PC-3 (cell line): ENCODE data around the gene ADIPOR1. TPM values are rescaled to one million over a fixed set of nuclear protein-coding genes. Genes with fewer than 3 reads are reported as not detected.
A peak's percentile ranks its signal among the peaks of the same experiment; 100 is the strongest.
"Not testable (repeated sequence)": the region's sequence is repeated elsewhere in the genome, so short reads cannot be mapped to it uniquely, and the experiment has no call there.

Experiments
- ATAC-seq: fragments of 200-7000 bp; cut with Tn5 transposase; 2 replicates; pipeline ENCODE4 v1.9.1; 2020; ENCODE audit warnings: mild to moderate bottlenecking, moderate library complexity
- BruUV-seq: library from RNA; stranded (reverse); fragments of 400-500 nt; replicated peaks from 2 replicates; lab custom pipeline; 2021; lab: Mats Ljungman, UMichigan
- CTCF ChIA-PET: fragments of 300-600 bp; sonication (Branson Sonifier 250); formaldehyde crosslinking; loops from one replicate; lab custom pipeline; 2022; ENCODE audit warnings: antibody characterized with exemption; lab: Charles Lee
- POLR2A ChIA-PET: fragments of 300-600 bp; sonication (Branson Sonifier 250); formaldehyde crosslinking; loops from one replicate; lab custom pipeline; 2022; ENCODE audit warnings: antibody characterized with exemption; ENCODE audit not compliant: unreplicated experiment; lab: Charles Lee
- DNase-seq: peaks from one replicate; pipeline ENCODE4 v3.0.0-alpha.2; 2015
- H2AFZ ChIP-seq: fragments of 300-600 bp; sonication (generic); 2 replicates; pipeline ENCODE4 v1.6.0; 2016; ENCODE audit warnings: antibody characterized with exemption, low read length
- H3F3A ChIP-seq: fragments of 300-600 bp; sonication (generic); one replicate; pipeline ENCODE4 v1.6.0; 2017; ENCODE audit warnings: antibody characterized with exemption, low read length, control low read depth, mild to moderate bottlenecking; ENCODE audit not compliant: unreplicated experiment
- H3K27ac ChIP-seq: fragments of 300-600 bp; sonication (generic); 2 replicates; pipeline ENCODE4 v1.5.1; 2016; ENCODE audit warnings: mild to moderate bottlenecking, low read length
- H3K27me3 ChIP-seq: fragments of 300-600 bp; sonication (generic); 2 replicates; pipeline ENCODE4 v1.6.1; 2016; ENCODE audit warnings: low read length, mixed read lengths
- H3K36me3 ChIP-seq: fragments of 300-600 bp; sonication (generic); 2 replicates; pipeline ENCODE4 v1.6.1; 2016; ENCODE audit warnings: low read depth, mixed run types, low read length, mixed read lengths
- H3K4me1 ChIP-seq: fragments of 300-600 bp; sonication (generic); 2 replicates; pipeline ENCODE4 v1.5.1; 2016; ENCODE audit warnings: low read length; ENCODE audit not compliant: insufficient read depth
- H3K4me2 ChIP-seq: fragments of 300-600 bp; sonication (generic); 2 replicates; pipeline ENCODE4 v1.6.0; 2016; ENCODE audit warnings: low read length
- H3K4me3 ChIP-seq: fragments of 300-600 bp; sonication (generic); 2 replicates; pipeline ENCODE4 v1.5.1; 2016; ENCODE audit warnings: mild to moderate bottlenecking, low read length, mixed read lengths
- H3K79me2 ChIP-seq: fragments of 300-600 bp; sonication (generic); 2 replicates; pipeline ENCODE4 v1.6.1; 2017; ENCODE audit warnings: low read length, mixed read lengths
- H3K9ac ChIP-seq: fragments of 300-600 bp; sonication (generic); 2 replicates; pipeline ENCODE4 v1.6.0; 2016; ENCODE audit warnings: mild to moderate bottlenecking, low read length
- H3K9me2 ChIP-seq: fragments of 300-600 bp; sonication (generic); replicated peaks from 2 replicates; pipeline ENCODE4 v1.6.1; 2016; ENCODE audit warnings: mixed run types, low read length, mixed read lengths
- H3K9me3 ChIP-seq: fragments of 300-600 bp; sonication (generic); 2 replicates; pipeline ENCODE4 v1.6.1; 2016; ENCODE audit warnings: low read length, mixed read lengths
- H4K20me1 ChIP-seq: fragments of 300-600 bp; sonication (generic); 2 replicates; pipeline ENCODE4 v1.6.1; 2016; ENCODE audit warnings: low read length, mixed read lengths
- CTCF ChIP-seq: fragments of 300-600 bp; sonication (generic); conservative IDR thresholded peaks from 2 replicates; pipeline ENCODE4 v1.5.1; 2017; ENCODE audit warnings: antibody characterized with exemption, low read depth, mild to moderate bottlenecking, low read length
- EZH2 ChIP-seq: fragments of 300-600 bp; sonication (generic); IDR thresholded peaks from one replicate; pipeline ENCODE4 v1.6.1; 2017; ENCODE audit warnings: antibody characterized with exemption, mild to moderate bottlenecking, low read length; ENCODE audit not compliant: unreplicated experiment
- EZH2phosphoT487 ChIP-seq: fragments of 300-600 bp; sonication (generic); IDR thresholded peaks from 2 replicates; pipeline ENCODE4 v1.6.1; 2018; ENCODE audit warnings: mild to moderate bottlenecking, antibody characterized with exemption, low read length, borderline replicate concordance
- intact Hi-C: fragments of 100-400 bp; cut with micrococcal nuclease; formaldehyde crosslinking; loops from 2 replicates; pipeline ENCODE4 v1.9.0; 2023
- total RNA-seq: library from RNA; depleted of rRNA; stranded (reverse); fragments of >200 nt; gene quantifications from 2 replicates; pipeline ENCODE4 v1.2.3, GENCODE V29; 2014

ADIPOR1 gene
- total RNA-seq, 1 experiment from 2014 or later: 137 TPM

- TF ChIP-seq EZH2phosphoT487 (no peak), EZH2 (no peak), CTCF (no peak)
- POLR2A ChIA-PET: no interaction called here
- CTCF ChIA-PET: no interaction called here
Measured at GRCh38 chr1:202919615-202920014, 38.5 kb downstream of the ADIPOR1 start.

GRCh38 chr1:202915146-202915545, 43.0 kb downstream of the ADIPOR1 start:
- CTCF ChIA-PET: no interaction called here
- intact Hi-C loops: no loop called here

More at GRCh38 chr1:202919615-202920014, 38.5 kb downstream of the ADIPOR1 start:
- intact Hi-C loops: no loop called here
- BruUV-seq: no TSS peak
- no peaks in the 10 kb centered on the region for H3K27me3 ChIP-seq
- peaks cover 17% of the 10 kb centered on the region for H3K4me1 ChIP-seq
- H3K36me3 ChIP-seq: peaks cover 26% of the 10 kb centered on the region
- H3F3A ChIP-seq: no peaks in the 10 kb centered on the region
- H3K79me2 ChIP-seq: no peaks in the 10 kb centered on the region; the same call in 1 of the 2 replicates
- ATAC-seq: peak; percentile 59
- no peak overlapping the region for H3K27ac ChIP-seq
- no peaks in the 10 kb centered on the region for H3K9me3 ChIP-seq
- H3K9me2 ChIP-seq: no peaks in the 10 kb centered on the region
- H2AFZ ChIP-seq: no peak overlapping the region
- no peak overlapping the region for H3K4me2 ChIP-seq
- H3K4me3 ChIP-seq: no peak overlapping the region
- H3K9ac ChIP-seq: no peak overlapping the region
- no peaks in the 10 kb centered on the region for H4K20me1 ChIP-seq
- DNase-seq: no peak

DNA sequence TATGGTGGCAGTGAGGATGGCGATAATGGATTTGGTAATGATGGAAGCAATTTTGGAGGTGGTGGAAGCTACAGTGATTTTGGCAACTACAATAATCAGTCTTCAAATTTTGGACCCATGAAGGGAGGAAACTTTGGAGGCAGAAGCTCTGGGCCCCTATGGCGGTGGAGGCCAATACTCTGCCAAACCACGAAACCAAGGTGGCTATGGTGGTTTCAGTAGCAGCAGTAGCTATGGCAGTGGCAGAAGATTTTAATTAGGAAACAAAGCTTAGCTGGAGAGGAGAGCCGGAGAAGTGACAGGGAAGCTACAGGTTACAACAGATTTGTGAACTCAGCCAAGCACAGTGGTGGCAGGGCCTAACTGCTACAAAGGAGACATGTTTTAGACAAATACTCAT, 45.6 kb downstream of the ADIPOR1 start:
- H3K9me3 ChIP-seq, CTCF ChIA-PET, H3K4me1 ChIP-seq, ATAC-seq, H2AFZ ChIP-seq, H3K4me3 ChIP-seq, H3K9ac ChIP-seq, H3F3A ChIP-seq, POLR2A ChIA-PET, intact Hi-C loops, H3K79me2 ChIP-seq, H3K4me2 ChIP-seq, H3K9me2 ChIP-seq, H4K20me1 ChIP-seq, H3K27ac ChIP-seq, DNase-seq, BruUV-seq, H3K27me3 ChIP-seq: not testable (repeated sequence)
- peaks cover 31% of the 10 kb centered on the region for H3K36me3 ChIP-seq

More at GRCh38 chr1:202915146-202915545, 43.0 kb downstream of the ADIPOR1 start:
- Histone ChIP-seq H2AFZ (no peak overlapping the region), H3K27me3 (no peaks in the 10 kb centered on the region), H3K79me2 (no peaks in the 10 kb centered on the region), H3K4me1 (no peaks in the 10 kb centered on the region), H3K9me2 (no peaks in the 10 kb centered on the region), H3K4me3 (no peak overlapping the region), H4K20me1 (no peaks in the 10 kb centered on the region), H3K36me3 (peaks cover 36% of the 10 kb centered on the region), H3K9me3 (no peaks in the 10 kb centered on the region), H3F3A (no peaks in the 10 kb centered on the region), H3K9ac (no peak overlapping the region), H3K27ac (no peak overlapping the region), H3K4me2 (no peak overlapping the region)
- no TSS peak for BruUV-seq
- ATAC-seq: no peak
- no peak for DNase-seq
- TF ChIP-seq EZH2 (no peak), EZH2phosphoT487 (no peak), CTCF (no peak)
- POLR2A ChIA-PET: no interaction called here
